MCF 10A (cell line): ENCODE results near the gene TMEM232. TPM values are rescaled to one million over a fixed set of nuclear protein-coding genes. Genes with fewer than 3 reads are reported as not detected.

Experiments
- BruUV-seq: library from RNA; stranded (reverse); fragments of 400-500 nt; replicated peaks from 2 replicates; lab custom pipeline; 2021; lab: Mats Ljungman, UMichigan
- CTCF ChIA-PET: fragments of 300-600 bp; sonication (Branson Sonifier 250); formaldehyde crosslinking; extraction: SDS; loops from one replicate; lab custom pipeline; 2021; ENCODE audit warnings: antibody characterized with exemption, inconsistent platforms; lab: Yijun Ruan, JAX
- POLR2A ChIA-PET: fragments of 300-600, 350-650 bp; sonication (Branson Sonifier 250); formaldehyde crosslinking; extraction: SDS; loops from one replicate; lab custom pipeline; 2020; ENCODE audit warnings: antibody characterized with exemption, inconsistent platforms; lab: Yijun Ruan, JAX
- DNase-seq: peaks from one replicate; pipeline ENCODE4 v3.0.0-alpha.2; 2018; ENCODE audit not compliant: unreplicated experiment
- H3K27ac Mint-ChIP-seq: one replicate; pipeline ENCODE4 v1.8.0; 2022; ENCODE audit warnings: mild to moderate bottlenecking, low read depth, mixed read lengths; ENCODE audit not compliant: unreplicated experiment
- H3K27me3 Mint-ChIP-seq: one replicate; pipeline ENCODE4 v1.8.0; 2022; ENCODE audit warnings: mixed read lengths; ENCODE audit not compliant: insufficient read depth, unreplicated experiment
- H3K36me3 Mint-ChIP-seq: one replicate; pipeline ENCODE4 v1.8.0; 2022; ENCODE audit warnings: mild to moderate bottlenecking, moderate library complexity, mixed read lengths; ENCODE audit not compliant: insufficient read depth, unreplicated experiment
- H3K4me1 Mint-ChIP-seq: one replicate; pipeline ENCODE4 v1.8.0; 2022; ENCODE audit warnings: mixed read lengths; ENCODE audit not compliant: insufficient read depth, unreplicated experiment
- H3K4me3 Mint-ChIP-seq: one replicate; pipeline ENCODE4 v1.8.0; 2022; ENCODE audit warnings: mild to moderate bottlenecking, moderate library complexity, mixed read lengths; ENCODE audit not compliant: unreplicated experiment
- H3K9me3 Mint-ChIP-seq: one replicate; pipeline ENCODE4 v1.8.0; 2022; ENCODE audit warnings: mixed read lengths; ENCODE audit not compliant: unreplicated experiment
- intact Hi-C: fragments of 100-400 bp; cut with micrococcal nuclease; formaldehyde crosslinking; loops from 2 replicates; pipeline ENCODE4 v1.14.1; 2022
- total RNA-seq: library from RNA; stranded (reverse); gene quantifications from 2 replicates; pipeline ENCODE4 v1.2.3, GENCODE V29; 2022
- TF ChIP-seq, protein P1 (sequence below): fragments of 200-600 bp; IDR thresholded peaks from one replicate; pipeline ENCODE4 v1.8.0; 2022; ENCODE audit warnings: antibody characterized with exemption, mild to moderate bottlenecking; ENCODE audit not compliant: unreplicated experiment

Gene TMEM232
- total RNA-seq, 1 experiment from 2014 or later = 2.8 TPM

DNA sequence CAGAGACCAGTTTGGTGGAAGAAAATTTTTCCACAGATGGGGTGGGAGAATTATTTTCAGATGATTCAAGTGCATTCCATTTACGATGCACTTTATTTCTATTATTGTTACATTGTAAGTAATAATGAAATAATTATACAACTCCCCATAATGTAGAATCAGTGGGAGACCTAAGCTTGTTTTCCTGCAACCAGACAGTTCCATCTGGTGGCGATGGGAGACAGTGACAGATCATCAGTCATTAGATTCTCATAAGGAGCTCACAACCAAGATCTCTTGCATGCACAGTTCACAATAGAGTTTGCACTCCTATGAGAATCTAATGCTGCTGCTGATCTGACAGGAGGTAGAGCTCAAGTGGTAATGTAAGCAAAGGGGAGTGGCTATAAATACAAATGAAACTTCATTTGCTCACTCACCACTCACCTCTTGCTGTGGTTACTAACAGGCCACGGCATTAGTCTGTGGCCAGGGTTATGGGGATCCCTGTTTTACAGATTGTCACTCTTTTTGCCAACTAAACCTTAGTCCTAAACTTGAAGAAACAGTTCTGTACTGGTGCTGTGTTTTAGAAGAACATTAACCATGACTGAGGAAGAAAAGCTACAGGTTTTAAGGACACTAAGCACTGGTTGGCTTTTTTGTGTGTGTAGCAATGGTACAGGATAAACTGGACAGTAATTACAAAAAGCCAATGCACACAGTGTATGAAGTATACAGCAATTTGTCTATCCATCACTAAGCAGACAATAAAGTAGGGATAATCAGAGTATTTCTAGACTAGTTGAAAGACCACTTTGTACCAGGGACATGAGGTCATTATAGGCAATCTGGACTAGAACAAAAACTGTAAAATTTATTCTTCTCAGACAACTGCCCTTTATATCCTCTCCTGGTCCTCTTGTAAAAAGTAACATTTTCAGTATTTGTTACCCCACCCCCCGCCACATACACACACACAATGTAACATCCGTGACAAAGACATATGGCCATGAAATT, 9.9 kb downstream of the TMEM232 start:
- H3K4me1 Mint-ChIP-seq = peaks cover 5% of the 10 kb centered on the region
- ChIA-PET CTCF (interaction anchor here (0.5 to 1.3 kb wide), 5 partner anchors 10 to 246 kb away, joined by 3 to 5 read pairs (median 3); no protein-coding TSS in a partner anchor), POLR2A (interaction anchor here (0.6 kb wide), 1 partner anchor 248 kb away, joined by 3 read pairs; no protein-coding TSS in a partner anchor)
- H3K27me3 Mint-ChIP-seq = no peaks in the 10 kb centered on the region
- H3K9me3 Mint-ChIP-seq = no peaks in the 10 kb centered on the region
- H3K36me3 Mint-ChIP-seq = peaks cover 3% of the 10 kb centered on the region
- BruUV-seq = no TSS peak
- H3K4me3 Mint-ChIP-seq = no peak overlapping the region
- H3K27ac Mint-ChIP-seq = no peak overlapping the region
- intact Hi-C loops = loop anchor here (10.0 kb wide), 1 partner anchor 272 kb away; no protein-coding TSS in a partner anchor
- TF ChIP-seq, protein P1, sequence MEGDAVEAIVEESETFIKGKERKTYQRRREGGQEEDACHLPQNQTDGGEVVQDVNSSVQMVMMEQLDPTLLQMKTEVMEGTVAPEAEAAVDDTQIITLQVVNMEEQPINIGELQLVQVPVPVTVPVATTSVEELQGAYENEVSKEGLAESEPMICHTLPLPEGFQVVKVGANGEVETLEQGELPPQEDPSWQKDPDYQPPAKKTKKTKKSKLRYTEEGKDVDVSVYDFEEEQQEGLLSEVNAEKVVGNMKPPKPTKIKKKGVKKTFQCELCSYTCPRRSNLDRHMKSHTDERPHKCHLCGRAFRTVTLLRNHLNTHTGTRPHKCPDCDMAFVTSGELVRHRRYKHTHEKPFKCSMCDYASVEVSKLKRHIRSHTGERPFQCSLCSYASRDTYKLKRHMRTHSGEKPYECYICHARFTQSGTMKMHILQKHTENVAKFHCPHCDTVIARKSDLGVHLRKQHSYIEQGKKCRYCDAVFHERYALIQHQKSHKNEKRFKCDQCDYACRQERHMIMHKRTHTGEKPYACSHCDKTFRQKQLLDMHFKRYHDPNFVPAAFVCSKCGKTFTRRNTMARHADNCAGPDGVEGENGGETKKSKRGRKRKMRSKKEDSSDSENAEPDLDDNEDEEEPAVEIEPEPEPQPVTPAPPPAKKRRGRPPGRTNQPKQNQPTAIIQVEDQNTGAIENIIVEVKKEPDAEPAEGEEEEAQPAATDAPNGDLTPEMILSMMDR = no peak
- no peak for DNase-seq

DNA sequence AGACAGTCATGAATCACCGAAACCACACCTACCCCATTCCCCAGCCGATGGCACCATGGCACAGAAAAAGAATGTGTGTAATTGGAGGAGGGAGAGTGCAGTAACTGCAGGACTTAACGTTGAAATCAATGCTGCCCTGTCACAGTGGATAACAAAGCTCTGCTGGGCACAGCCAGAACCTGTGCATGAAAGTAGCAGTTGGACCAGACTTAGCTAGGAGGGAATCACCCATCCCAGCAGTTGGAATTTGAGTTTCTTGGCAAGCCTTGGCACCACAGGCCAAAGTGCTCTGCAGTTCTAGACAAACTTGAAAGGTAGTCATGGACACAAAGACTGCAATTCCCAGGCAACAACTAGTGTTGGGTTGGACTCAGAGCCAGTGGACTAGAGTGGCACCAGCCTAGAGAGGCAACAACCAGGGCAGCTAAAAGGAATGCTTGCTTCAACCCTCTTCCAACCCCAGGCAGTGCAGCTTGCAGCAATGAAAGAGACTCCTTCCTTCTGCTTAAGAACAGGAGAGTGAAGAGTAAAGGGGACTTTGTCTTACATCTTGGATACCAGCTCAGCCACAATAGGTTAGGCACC, 19.1 kb downstream of the TMEM232 start:
- peaks cover 26% of the 10 kb centered on the region for H3K27me3 Mint-ChIP-seq
- peak; percentile 11 for DNase-seq
- BruUV-seq = no TSS peak
- POLR2A ChIA-PET = no interaction called here
- CTCF ChIA-PET = no interaction called here
- TF ChIP-seq, protein P1 = no peak
- H3K4me1 Mint-ChIP-seq = peaks cover 16% of the 10 kb centered on the region
- H3K27ac Mint-ChIP-seq = no peak overlapping the region
- intact Hi-C loops = no loop called here
- H3K36me3 Mint-ChIP-seq = peaks cover 5% of the 10 kb centered on the region
- H3K4me3 Mint-ChIP-seq = no peak overlapping the region
- no peaks in the 10 kb centered on the region for H3K9me3 Mint-ChIP-seq

DNA sequence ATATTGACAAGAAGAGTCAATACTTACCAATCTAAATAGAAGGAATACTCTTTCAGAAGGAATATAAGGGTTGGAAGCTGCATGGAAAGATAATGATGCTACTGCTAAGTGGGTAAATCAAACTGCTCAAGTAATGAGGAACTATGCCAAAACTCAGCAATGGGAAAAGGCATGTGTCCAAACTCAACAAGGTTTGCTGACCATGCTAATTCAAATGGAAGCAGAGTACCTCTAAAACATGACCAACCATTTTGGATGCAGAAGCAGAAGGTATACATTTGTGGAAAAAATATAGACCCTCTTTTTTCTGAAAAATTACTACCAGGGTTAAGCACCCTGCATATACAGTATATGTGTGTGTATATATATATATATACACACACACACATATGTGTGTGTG, 21.1 kb downstream of the TMEM232 start:
- peaks cover 30% of the 10 kb centered on the region for H3K27me3 Mint-ChIP-seq
- no peak overlapping the region for H3K4me3 Mint-ChIP-seq
- no peaks in the 10 kb centered on the region for H3K36me3 Mint-ChIP-seq
- intact Hi-C loops = no loop called here
- DNase-seq = no peak
- POLR2A ChIA-PET = no interaction called here
- no peak overlapping the region for H3K27ac Mint-ChIP-seq
- peaks cover 20% of the 10 kb centered on the region for H3K4me1 Mint-ChIP-seq
- TF ChIP-seq, protein P1 = no peak
- no TSS peak for BruUV-seq
- no peaks in the 10 kb centered on the region for H3K9me3 Mint-ChIP-seq
- CTCF ChIA-PET = no interaction called here

DNA sequence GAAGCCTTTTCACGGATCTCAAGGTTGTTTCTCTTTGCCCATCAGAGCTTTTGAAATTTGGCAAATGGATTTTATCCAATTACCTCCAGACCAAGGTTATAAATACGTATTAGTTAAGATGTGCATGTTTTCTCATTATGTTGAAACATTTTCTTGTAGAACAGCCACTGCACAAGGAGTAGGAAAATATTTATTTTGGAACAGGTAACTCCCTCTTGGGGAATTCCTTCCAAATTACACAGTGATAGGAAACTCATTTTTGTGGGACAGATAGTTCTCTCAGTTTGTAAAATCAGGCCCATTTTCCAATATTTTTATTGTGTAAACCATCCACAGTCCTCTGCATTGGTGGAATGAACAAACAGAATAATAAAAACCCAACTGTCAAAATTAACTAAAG, 23.0 kb downstream of the TMEM232 start:
- peak; percentile 14 for DNase-seq
- intact Hi-C loops = no loop called here
- POLR2A ChIA-PET = interaction anchor here (0.7 to 2.0 kb wide), 3 partner anchors 22 to 1820 kb away, joined by 3 to 5 read pairs (median 3); partner anchors contain the start of gene SLC25A46
- Mint-ChIP-seq H3K4me3 (peak overlapping the region; percentile 19), H3K4me1 (peaks cover 20% of the 10 kb centered on the region), H3K9me3 (no peaks in the 10 kb centered on the region), H3K27ac (peak overlapping the region; percentile 40), H3K36me3 (no peaks in the 10 kb centered on the region), H3K27me3 (peaks cover 27% of the 10 kb centered on the region)
- BruUV-seq = no TSS peak
- CTCF ChIA-PET = interaction anchor here (0.6 to 1.6 kb wide), 6 partner anchors 9 to 338 kb away, joined by 3 to 6 read pairs (median 4); no protein-coding TSS in a partner anchor
- TF ChIP-seq, protein P1 = no peak
